Rectal smooth muscle tissue (tissue), 1 donor: Measurements from ENCODE around the gene EFNA2.
"Not testable (repeated sequence)": the region's sequence is repeated elsewhere in the genome, so short reads cannot be mapped to it uniquely, and the experiment has no call there.

Experiments used
- H3K27ac ChIP-seq: one replicate; pipeline ENCODE4 v1.7.0; 2013; ENCODE audit warnings: low read depth, low read length, inconsistent platforms
- H3K27me3 ChIP-seq: one replicate; pipeline ENCODE4 v1.7.0; 2013; ENCODE audit warnings: low read length; ENCODE audit not compliant: control insufficient read depth, insufficient read depth
- H3K36me3 ChIP-seq: one replicate; pipeline ENCODE4 v1.7.0; 2013; ENCODE audit warnings: low read length; ENCODE audit not compliant: control insufficient read depth, insufficient read depth
- H3K4me1 ChIP-seq: one replicate; pipeline ENCODE4 v1.7.0; 2013; ENCODE audit warnings: low read length; ENCODE audit not compliant: control insufficient read depth, insufficient read depth
- H3K4me3 ChIP-seq: one replicate; pipeline ENCODE4 v1.7.0; 2013; ENCODE audit warnings: low read length
- H3K9ac ChIP-seq: one replicate; pipeline ENCODE4 v1.7.0; 2013; ENCODE audit warnings: low read length

EFNA2 gene

DNA sequence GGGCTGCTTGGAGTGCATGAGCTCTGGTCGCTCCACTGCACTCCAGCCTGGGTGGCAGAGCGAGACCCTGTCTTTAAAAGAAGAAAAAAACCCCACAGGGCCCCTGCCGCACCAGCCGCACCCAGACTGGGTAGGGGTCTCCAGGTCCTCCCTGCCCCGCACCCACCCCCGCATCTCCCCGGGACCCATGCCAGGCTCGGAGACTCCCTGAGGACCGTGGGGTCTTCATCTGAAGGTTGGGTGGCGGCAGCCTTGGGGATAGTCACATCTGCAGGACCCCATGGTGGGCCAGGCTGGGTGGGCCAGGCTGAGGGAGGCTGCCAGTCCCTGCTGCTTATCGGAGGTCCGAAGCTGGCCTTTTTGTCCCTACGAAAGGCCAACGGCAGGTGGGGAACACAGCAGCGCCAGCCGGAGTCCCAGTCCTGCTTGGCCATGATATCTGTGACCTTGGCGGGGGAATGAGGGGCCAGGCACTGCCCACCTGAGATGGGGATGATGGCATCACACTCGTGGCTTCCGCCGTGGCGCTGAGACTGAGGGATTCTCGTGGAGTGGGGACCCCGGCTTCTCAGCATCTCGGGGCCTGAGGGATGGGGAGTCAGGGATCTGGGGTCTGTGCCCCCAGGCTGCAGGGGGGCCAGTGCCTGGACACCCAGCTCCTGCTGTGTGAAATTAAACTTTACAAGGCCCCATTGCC, 11.1 kb downstream of the EFNA2 start:
- Histone ChIP-seq H3K9ac (no peak overlapping the region), H3K27me3 (no peaks in the 10 kb centered on the region), H3K4me1 (no peaks in the 10 kb centered on the region), H3K27ac (no peak overlapping the region), H3K4me3 (no peak overlapping the region), H3K36me3 (no peaks in the 10 kb centered on the region)

DNA sequence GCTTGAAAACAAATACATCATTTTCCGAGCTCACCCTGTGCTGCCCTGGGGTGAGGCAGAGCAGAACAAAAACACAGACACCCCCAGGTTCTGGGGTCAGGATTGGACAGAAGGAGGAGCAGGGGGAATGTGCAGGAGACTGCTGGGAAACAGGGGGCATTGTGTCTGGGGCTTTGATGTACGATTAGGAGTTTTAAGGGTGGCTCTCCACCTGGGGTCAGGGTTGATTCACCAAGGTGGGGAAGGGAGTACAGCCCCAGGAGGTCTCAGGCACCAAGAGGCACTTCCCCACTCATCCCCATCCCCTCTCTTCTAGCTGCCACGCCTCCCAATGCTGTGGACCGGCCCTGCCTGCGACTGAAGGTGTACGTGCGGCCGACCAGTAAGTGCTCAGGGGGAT, 12.6 kb downstream of the EFNA2 start:
- H3K9ac ChIP-seq, result no peak overlapping the region
- H3K27me3 ChIP-seq, result no peaks in the 10 kb centered on the region
- no peaks in the 10 kb centered on the region for H3K4me1 ChIP-seq
- H3K36me3 ChIP-seq, result no peaks in the 10 kb centered on the region
- no peak overlapping the region for H3K4me3 ChIP-seq
- H3K27ac ChIP-seq, result no peak overlapping the region

DNA sequence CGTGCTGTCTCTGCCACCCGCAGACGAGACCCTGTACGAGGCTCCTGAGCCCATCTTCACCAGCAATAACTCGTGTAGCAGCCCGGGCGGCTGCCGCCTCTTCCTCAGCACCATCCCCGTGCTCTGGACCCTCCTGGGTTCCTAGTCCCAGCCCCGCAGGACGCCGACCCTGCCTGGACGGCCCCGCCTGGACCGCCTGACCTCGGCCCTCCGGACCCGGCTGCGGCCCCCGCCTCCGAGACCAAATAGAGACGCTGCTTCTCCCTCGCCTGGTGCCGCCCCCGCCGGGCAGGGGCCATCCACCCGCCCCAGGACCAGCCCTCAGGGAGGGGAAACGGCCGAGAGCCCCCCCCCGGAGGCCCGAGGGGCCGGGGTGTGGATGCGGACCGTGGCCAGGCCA, 14.1 kb downstream of the EFNA2 start:
- H3K9ac ChIP-seq, result no peak overlapping the region
- H3K27ac ChIP-seq, result no peak overlapping the region
- H3K36me3 ChIP-seq, result no peaks in the 10 kb centered on the region
- H3K27me3 ChIP-seq, result no peaks in the 10 kb centered on the region
- no peak overlapping the region for H3K4me3 ChIP-seq
- H3K4me1 ChIP-seq, result no peaks in the 10 kb centered on the region

DNA sequence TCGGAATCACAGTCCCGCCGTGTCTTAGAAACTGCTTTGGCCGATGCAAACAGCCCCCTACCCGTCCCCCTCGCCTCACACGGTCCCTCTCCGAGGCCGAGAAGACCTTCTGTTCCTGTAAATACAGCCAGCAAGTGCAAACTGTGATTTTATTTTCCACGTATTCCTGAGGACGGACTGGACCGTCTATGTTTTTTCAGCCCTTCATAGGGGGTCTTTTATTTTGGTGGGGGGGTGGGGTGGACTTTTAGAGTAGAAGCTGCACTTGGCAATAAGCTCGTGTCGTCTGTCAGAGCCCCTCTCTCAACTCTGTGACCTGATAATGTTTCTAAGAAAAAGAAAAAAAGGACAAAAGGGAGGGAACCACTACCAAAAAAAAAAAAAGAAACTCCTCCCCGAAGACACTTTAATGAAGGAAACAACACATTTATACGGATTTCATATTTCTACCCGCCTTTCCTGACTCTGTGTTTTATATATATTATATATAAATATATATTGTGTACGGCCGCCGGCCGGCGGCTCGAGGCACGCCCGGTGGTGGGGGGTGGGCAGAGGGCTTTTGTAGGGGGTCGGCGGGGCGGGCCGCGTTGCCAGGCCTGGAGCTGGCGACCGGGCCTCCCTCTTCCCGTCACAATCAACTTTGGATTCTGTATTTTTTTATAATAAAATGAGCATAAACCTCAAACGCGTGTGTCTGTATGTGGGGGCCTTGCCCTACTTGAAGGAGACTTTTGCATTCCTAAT, 15.2 kb downstream of the EFNA2 start:
- Histone ChIP-seq H3K27ac (no peak overlapping the region), H3K36me3 (no peaks in the 10 kb centered on the region), H3K4me1 (no peaks in the 10 kb centered on the region), H3K4me3 (no peak overlapping the region), H3K27me3 (no peaks in the 10 kb centered on the region), H3K9ac (no peak overlapping the region)

DNA sequence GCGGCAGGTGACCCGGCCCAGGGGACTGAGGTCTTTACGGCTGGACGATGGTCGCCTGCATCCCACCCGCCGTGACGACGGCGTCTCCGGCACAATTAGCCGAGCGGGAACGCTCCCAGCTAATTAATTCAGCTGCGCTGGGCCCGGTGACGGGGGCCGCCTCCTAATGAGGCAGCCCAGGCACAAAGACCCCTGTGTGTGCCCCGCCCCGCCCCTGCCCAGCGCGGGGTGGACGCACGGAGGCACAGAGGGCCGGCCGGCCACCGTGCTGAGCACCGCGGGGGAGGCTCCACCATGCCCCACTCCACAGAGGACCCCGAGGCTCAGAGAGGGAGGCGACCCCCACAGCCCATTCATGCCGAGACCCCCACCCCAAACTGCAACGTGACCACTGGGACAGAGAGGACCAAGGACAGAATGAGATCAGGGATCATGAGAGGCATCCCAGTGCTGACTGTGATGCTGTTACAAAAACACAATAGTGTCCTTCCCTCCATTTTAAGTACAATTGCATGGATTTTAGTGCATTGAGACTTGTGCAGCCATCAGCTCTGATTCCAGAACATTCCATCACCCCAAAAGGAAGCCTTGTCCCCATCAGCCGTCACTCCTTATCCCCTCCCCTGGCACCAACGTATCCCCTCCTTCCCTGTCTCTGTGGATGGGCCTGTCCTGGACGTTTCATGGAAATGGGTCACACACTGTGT, 17.0 kb downstream of the EFNA2 start:
- H3K4me3 ChIP-seq, result no peak overlapping the region
- no peak overlapping the region for H3K9ac ChIP-seq
- no peaks in the 10 kb centered on the region for H3K4me1 ChIP-seq
- H3K27me3 ChIP-seq, result no peaks in the 10 kb centered on the region
- H3K27ac ChIP-seq, result no peak overlapping the region
- no peaks in the 10 kb centered on the region for H3K36me3 ChIP-seq

DNA sequence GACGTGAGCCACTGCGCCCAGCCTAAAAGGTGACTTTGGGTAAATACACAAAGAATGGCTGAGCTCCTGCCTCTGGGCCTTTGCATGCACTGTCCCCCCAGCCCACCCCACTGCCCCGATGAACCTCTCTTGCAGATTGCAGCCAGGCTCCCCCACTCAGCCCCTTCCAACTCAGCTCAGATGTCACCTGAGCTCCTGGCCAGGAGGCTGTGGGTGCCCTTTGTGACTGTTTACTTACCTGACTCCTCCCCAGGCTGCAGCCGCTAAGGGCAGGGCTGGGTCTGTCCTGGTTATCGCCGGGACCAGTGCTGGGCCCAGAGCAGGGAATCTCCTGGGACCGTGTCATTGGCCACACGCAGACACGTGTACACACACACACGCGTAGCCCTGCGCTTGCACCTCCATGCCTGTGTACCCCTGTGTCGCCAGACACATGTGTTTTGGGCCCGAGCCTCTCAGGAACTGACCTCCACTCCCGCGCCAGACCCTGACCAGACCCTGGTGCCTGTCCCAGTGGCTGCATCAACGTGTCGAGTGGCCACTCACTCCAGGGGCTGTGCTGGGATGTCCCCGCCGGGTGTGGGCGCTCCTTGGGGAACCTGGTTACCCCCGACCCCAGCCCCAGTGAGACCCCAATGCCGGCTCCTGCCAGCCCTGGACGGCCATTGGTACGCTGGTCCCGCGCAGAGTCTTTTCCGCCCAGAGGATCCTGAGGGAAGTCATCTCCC, 18.7 kb downstream of the EFNA2 start:
- H3K9ac ChIP-seq, result no peak overlapping the region
- no peaks in the 10 kb centered on the region for H3K4me1 ChIP-seq
- no peak overlapping the region for H3K27ac ChIP-seq

DNA sequence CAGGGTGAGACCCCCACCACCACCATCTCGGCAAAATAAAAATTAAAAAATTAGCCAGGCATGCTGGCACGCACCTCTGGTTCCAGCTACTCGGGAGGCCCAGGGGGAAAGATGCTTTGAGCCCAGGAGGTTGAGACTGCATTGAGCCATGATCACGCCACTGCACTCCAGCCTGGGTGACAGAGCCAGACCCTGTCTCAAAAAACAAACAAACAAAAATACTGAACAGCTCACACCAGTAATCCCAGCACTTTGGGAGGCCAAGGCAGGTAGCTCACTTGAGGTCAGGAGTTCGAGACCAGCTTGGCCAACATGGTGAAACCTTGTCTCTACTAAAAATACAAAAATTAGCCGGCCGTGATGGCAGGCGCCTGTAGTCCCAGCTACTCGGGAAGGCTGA, 19.7 kb downstream of the EFNA2 start:
- not testable (repeated sequence) for H3K9ac ChIP-seq, H3K27ac ChIP-seq, H3K4me3 ChIP-seq, H3K27me3 ChIP-seq, H3K36me3 ChIP-seq, H3K4me1 ChIP-seq

More for the DNA sequence above, 18.7 kb downstream of the EFNA2 start:
- no peaks in the 10 kb centered on the region for H3K27me3 ChIP-seq
- H3K36me3 ChIP-seq, result no peaks in the 10 kb centered on the region
- no peak overlapping the region for H3K4me3 ChIP-seq

DNA sequence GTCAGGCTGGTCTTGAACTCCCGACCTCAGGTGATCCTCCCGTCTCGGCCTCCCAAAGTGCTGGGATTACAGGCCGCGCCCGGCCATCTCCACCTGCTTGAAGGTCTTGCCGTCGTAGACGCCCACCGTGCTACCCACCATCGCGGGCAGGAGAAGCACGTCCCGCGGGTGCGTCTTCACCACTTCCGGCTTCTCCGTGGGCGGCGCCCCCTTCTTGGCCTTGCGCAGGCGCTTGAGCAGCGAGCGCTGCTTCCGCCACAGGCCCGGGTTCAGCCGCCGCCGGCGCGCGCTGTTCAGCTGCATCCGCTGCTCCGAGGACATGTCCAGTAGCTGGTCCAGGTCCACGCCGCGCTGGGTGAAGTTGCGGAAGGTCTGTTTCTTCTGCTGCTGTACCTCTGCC, 21.6 kb downstream of the EFNA2 start:
- H3K4me1 ChIP-seq, result no peaks in the 10 kb centered on the region
- no peaks in the 10 kb centered on the region for H3K36me3 ChIP-seq
- H3K4me3 ChIP-seq, result no peak overlapping the region
- H3K27ac ChIP-seq, result no peak overlapping the region
- H3K27me3 ChIP-seq, result no peaks in the 10 kb centered on the region
- H3K9ac ChIP-seq, result no peak overlapping the region

DNA sequence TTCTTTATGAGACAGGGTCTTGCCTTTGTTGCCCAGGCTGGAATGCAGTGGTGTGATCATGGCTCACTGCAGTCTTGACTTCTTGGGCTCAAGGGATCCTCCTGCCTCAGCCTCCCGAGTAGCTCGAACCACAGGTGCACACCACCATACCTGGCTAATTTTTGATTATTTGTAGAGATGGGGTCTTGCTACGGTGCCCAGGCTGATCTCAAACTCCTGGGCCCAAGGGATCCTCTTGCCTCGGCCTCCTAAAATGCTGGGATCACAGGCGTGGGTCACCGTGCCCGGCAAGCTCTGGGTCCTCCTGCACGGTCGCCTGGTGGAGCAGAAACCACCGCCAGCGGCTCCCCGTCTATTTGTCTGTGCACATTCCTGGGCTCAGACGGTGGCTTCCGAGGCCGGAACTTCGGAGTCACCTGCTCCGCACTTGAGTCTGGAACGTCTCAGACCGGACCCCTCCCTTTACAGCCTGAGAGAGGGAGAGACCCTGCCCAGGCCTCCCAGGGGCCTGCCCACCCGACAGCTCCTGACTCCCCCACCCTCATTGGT, 22.2 kb downstream of the EFNA2 start:
- H3K36me3 ChIP-seq, result no peaks in the 10 kb centered on the region
- H3K27ac ChIP-seq, result no peak overlapping the region
- no peak overlapping the region for H3K9ac ChIP-seq
- no peak overlapping the region for H3K4me3 ChIP-seq
- no peaks in the 10 kb centered on the region for H3K27me3 ChIP-seq
- no peaks in the 10 kb centered on the region for H3K4me1 ChIP-seq

DNA sequence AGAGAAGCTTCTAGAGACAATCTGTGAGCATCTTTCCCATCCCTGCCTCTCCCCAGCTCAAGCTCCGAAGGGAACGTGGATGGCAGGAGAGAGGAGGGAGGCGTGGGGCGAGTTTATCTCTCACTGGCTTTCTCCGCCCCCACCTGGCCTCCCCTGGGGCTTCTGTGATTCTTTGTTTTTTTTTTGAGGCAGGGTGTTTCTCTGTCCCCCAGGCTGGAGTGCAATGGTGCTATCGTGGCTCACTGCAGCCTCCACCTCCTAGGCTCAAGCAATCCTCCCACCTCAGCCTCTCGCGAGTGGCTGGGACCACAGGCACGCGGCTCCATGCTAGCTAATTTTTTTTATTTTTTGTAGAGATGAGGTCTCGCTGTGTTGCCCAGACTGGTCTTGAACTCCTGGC, 23.0 kb downstream of the EFNA2 start:
- no peaks in the 10 kb centered on the region for H3K4me1 ChIP-seq
- no peaks in the 10 kb centered on the region for H3K27me3 ChIP-seq
- no peak overlapping the region for H3K9ac ChIP-seq
- H3K27ac ChIP-seq, result no peak overlapping the region
- no peak overlapping the region for H3K4me3 ChIP-seq
- no peaks in the 10 kb centered on the region for H3K36me3 ChIP-seq

DNA sequence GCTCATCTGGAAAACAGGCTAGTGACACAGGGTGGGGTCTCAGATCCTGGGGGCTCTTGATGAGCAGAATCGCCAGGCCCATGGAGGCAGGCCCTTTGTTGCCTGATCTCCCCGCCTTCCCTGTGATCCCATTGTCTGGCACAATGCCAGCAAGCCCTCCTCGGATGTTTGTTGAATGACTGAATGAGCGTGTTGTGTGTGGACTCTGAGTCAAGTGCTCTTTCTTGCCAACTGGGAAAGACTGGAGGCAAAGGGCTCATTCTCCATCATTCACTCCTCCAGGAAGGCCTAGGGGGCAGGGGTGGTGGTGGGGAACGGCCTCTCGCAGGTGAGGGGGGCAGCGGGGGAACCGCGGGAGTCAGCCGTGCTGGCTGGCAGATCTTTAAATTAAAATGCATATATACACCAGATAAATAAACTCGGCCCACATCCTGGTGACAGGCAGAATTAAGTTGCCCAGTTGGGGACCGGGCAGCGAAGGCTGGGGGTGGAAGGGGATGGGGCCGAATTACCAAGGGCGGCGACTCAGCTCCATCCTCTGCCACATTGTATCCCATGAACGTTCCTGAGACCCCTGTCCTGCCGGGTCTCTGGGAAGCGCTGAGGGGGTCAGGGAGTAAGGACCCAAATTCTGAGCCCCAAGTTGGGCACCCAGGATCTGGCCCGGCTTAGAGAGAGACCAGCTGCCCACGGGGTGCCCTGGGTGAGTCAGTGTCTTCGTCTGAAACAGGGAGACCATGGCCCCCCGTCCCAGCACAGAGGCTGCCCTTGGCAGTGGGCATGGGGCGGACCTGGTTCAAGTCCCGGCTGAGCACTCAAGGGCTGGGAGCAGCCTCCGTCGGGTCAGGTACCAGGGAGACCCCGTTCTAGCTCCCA, 24.5 kb downstream of the EFNA2 start:
- Histone ChIP-seq H3K27me3 (peaks cover under 1% of the 10 kb centered on the region), H3K4me3 (no peak overlapping the region), H3K9ac (no peak overlapping the region), H3K4me1 (no peaks in the 10 kb centered on the region), H3K36me3 (no peaks in the 10 kb centered on the region), H3K27ac (no peak overlapping the region)
